ENCODE data around the gene ZNF786.

The ZNF786 gene

GRCh38 chr7:149074116-149074885 lies 16.2 kb downstream of the ZNF786 start:
- DNase-seq (ENCODE audit: low read depth, low spot score): no peak
- ChIA-PET POLR2A (no interaction called here), CTCF (interaction anchor here (1.6 to 2.6 kb wide), 2 partner anchors 9 to 52 kb away, joined by 3 to 20 read pairs; partner anchors contain the start of gene ZNF425)
- no peak overlapping the region for H3K4me3 ChIP-seq (ENCODE audit: low read depth, low read length)
- no peak for TF ChIP-seq CTCF (IDR thresholded peaks at IDR 0.05; ENCODE audit: insufficient read depth, low read length, missing control alignments)

GRCh38 chr7:149072438-149072775 lies 18.1 kb downstream of the ZNF786 start:
- CTCF ChIA-PET: interaction anchor here (1.4 to 1.8 kb wide), 3 partner anchors 53 to 75 kb away, joined by 3 to 5 read pairs (median 3); partner anchors contain the start of genes ZNF398 and ZNF425

GRCh38 chr7:149071641-149072437 lies 18.7 kb downstream of the ZNF786 start:
- H3K4me3 ChIP-seq (ENCODE audit: low read depth, low read length): no peak overlapping the region
- CTCF ChIA-PET: interaction anchor here (1.4 to 3.9 kb wide), 4 partner anchors 54 to 76 kb away, joined by 3 to 21 read pairs (median 4); partner anchors contain the start of genes ZNF398 and ZNF425
- peak; percentile 21 for TF ChIP-seq CTCF (IDR thresholded peaks at IDR 0.05; ENCODE audit: insufficient read depth, low read length, missing control alignments)
- DNase-seq (ENCODE audit: low read depth, low spot score): no peak
- POLR2A ChIA-PET: no interaction called here

More at GRCh38 chr7:149072438-149072775, 18.1 kb downstream of the ZNF786 start:
- H3K4me3 ChIP-seq (ENCODE audit: low read depth, low read length): no peak overlapping the region
- DNase-seq (ENCODE audit: low read depth, low spot score): no peak
- no peak for TF ChIP-seq CTCF (IDR thresholded peaks at IDR 0.05; ENCODE audit: insufficient read depth, low read length, missing control alignments)
- POLR2A ChIA-PET: no interaction called here

- ChIA-PET POLR2A (no interaction called here), CTCF (interaction anchor here (1.4 to 3.9 kb wide), 2 partner anchors 55 to 65 kb away, joined by 4 to 21 read pairs; partner anchors contain the start of gene ZNF425)
- no peak for TF ChIP-seq CTCF (IDR thresholded peaks at IDR 0.05; ENCODE audit: insufficient read depth, low read length, missing control alignments)
- DNase-seq (ENCODE audit: low read depth, low spot score): no peak
- H3K4me3 ChIP-seq (ENCODE audit: low read depth, low read length): no peak overlapping the region
These were observed 19.3 kb downstream of the ZNF786 start for GRCh38 chr7:149071182-149071635.

GRCh38 chr7:149070372-149071125 lies 20.0 kb downstream of the ZNF786 start:
- no peak for TF ChIP-seq CTCF (IDR thresholded peaks at IDR 0.05; ENCODE audit: insufficient read depth, low read length, missing control alignments)
- CTCF ChIA-PET: interaction anchor here (1.4 to 3.9 kb wide), 2 partner anchors 55 to 64 kb away, joined by 4 to 21 read pairs; partner anchors contain the start of gene ZNF425
- H3K4me3 ChIP-seq (ENCODE audit: low read depth, low read length): no peak overlapping the region
- no peak for DNase-seq (ENCODE audit: low read depth, low spot score)
- POLR2A ChIA-PET: no interaction called here
